Skeletal muscle satellite cell (primary cell): ENCODE results near the gene SLC7A4. TPM values are rescaled to one million over a fixed set of nuclear protein-coding genes. Genes with fewer than 3 reads are reported as not detected.

Experiments
- H3K27me3 ChIP-seq: 2 replicates; pipeline ENCODE4 v1.7.0; 2013; ENCODE audit warnings: low read length; ENCODE audit not compliant: control insufficient read depth, insufficient read depth
- H3K36me3 ChIP-seq: 2 replicates; pipeline ENCODE4 v1.7.0; 2013; ENCODE audit warnings: mild to moderate bottlenecking, control low read depth, low read length; ENCODE audit not compliant: insufficient read depth
- H3K4me1 ChIP-seq: 2 replicates; pipeline ENCODE4 v1.7.0; 2013; ENCODE audit warnings: low read length; ENCODE audit not compliant: control insufficient read depth, insufficient read depth
- H3K4me2 ChIP-seq: 2 replicates; pipeline ENCODE4 v1.7.0; 2013; ENCODE audit warnings: mild to moderate bottlenecking, low read length
- H3K4me3 ChIP-seq: 2 replicates; pipeline ENCODE4 v1.7.0; 2013; ENCODE audit warnings: low read length
- H3K9ac ChIP-seq: 2 replicates; pipeline ENCODE4 v1.7.0; 2013; ENCODE audit warnings: mild to moderate bottlenecking, low read depth, low read length, moderate library complexity
- H3K9me3 ChIP-seq: replicated peaks from 2 replicates; pipeline ENCODE4 v1.7.0; 2013; ENCODE audit warnings: mild to moderate bottlenecking, control low read depth, low read length
- small RNA-seq: library from RNA; depleted of rRNA; stranded (forward); fragments of <200 nt; gene quantifications from one replicate; pipeline ENCODE3, GENCODE V24; 2012

Gene SLC7A4

GRCh38 chr22:20980938-20981722, 51.2 kb downstream of the SLC7A4 start:
- peaks cover 26% of the 10 kb centered on the region for H3K4me1 ChIP-seq
- H3K9me3 ChIP-seq, result peaks cover 8% of the 10 kb centered on the region
- peak overlapping the region; percentile 96 for H3K4me3 ChIP-seq

GRCh38 chr22:20980523-20980922, 51.8 kb downstream of the SLC7A4 start:
- H3K27me3 ChIP-seq, result no peaks in the 10 kb centered on the region
- peaks cover 8% of the 10 kb centered on the region for H3K9me3 ChIP-seq
- no peak overlapping the region for H3K9ac ChIP-seq
- H3K4me3 ChIP-seq, result no peak overlapping the region
- H3K36me3 ChIP-seq, result peaks cover 12% of the 10 kb centered on the region
- H3K4me2 ChIP-seq, result no peak overlapping the region
- H3K4me1 ChIP-seq, result peaks cover 26% of the 10 kb centered on the region

More at GRCh38 chr22:20980938-20981722, 51.2 kb downstream of the SLC7A4 start:
- H3K36me3 ChIP-seq, result peaks cover 17% of the 10 kb centered on the region
- peak overlapping the region; percentile 91 for H3K9ac ChIP-seq
- no peaks in the 10 kb centered on the region for H3K27me3 ChIP-seq
- H3K4me2 ChIP-seq, result peak overlapping the region; percentile 92

DNA sequence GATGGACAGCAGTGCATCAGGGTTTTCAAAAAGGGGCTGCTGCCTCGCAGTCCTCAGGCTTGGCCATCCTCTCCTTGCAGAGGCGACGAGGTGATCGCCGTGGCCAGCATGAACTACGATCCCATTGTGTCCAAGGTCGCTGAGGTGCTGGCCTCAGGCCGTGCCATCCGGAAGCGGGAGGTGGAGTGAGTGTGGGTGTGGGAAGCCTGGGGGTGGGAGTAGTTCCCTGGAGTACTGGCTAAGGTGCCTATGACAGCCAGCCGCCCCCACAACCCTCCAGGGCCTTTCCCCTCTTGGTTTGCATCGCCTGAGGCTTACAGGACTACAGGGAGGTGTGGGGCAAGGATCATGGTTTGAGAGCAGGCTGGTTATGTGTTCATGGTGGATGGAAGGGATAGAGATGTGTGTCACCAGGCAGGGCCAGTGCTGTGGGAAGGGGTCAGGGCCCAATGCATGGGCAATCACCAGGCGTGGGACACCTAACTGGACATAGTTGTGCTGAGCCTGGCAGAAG, 52.4 kb downstream of the SLC7A4 start:
- no peaks in the 10 kb centered on the region for H3K27me3 ChIP-seq
- peak overlapping the region; percentile 21 for H3K9ac ChIP-seq
- peaks cover 26% of the 10 kb centered on the region for H3K4me1 ChIP-seq
- H3K36me3 ChIP-seq, result peaks cover 9% of the 10 kb centered on the region
- H3K4me3 ChIP-seq, result no peak overlapping the region
- peak overlapping the region; percentile 74 for H3K4me2 ChIP-seq
- H3K9me3 ChIP-seq, result peaks cover 8% of the 10 kb centered on the region

- peak overlapping the region; percentile 74 for H3K4me2 ChIP-seq
- H3K9me3 ChIP-seq, result peaks cover 8% of the 10 kb centered on the region
- H3K9ac ChIP-seq, result peak overlapping the region; percentile 21
- H3K36me3 ChIP-seq, result peaks cover 5% of the 10 kb centered on the region
- H3K27me3 ChIP-seq, result peaks cover 4% of the 10 kb centered on the region
- H3K4me1 ChIP-seq, result peaks cover 26% of the 10 kb centered on the region
- H3K4me3 ChIP-seq, result no peak overlapping the region
Measured at GRCh38 chr22:20979243-20979809, 53.0 kb downstream of the SLC7A4 start.

Small RNA genes lying within 50 kb of the gene (small RNA-seq; reads per million reads assigned to genes)
- gene MIR649, result not detected
